BE2C (cell line): ENCODE results near the gene OPCML.

Experiments used
- DNase-seq: peaks from one replicate; pipeline ENCODE4 v3.0.0-alpha.2; 2020
- H3K27me3 ChIP-seq: fragments of 250-450 bp; sonication (Bioruptor Pico); 2 replicates; pipeline ENCODE4 v1.5.1; 2020; ENCODE audit warnings: mild to moderate bottlenecking
- H3K36me3 ChIP-seq: fragments of 250-450 bp; sonication (Bioruptor Pico); 2 replicates; pipeline ENCODE4 v1.5.1; 2020; ENCODE audit warnings: mild to moderate bottlenecking
- H3K4me1 ChIP-seq: fragments of 250-450 bp; sonication (Bioruptor Pico); 2 replicates; pipeline ENCODE4 v1.5.1; 2020
- H3K4me3 ChIP-seq: 2 replicates; pipeline ENCODE4 v1.5.1; 2011; ENCODE audit warnings: low read depth, low read length
- H3K9me3 ChIP-seq: fragments of 250-450 bp; sonication (Bioruptor Pico); 2 replicates; pipeline ENCODE4 v1.5.1; 2020
- TF ChIP-seq, protein P1 (sequence below): IDR thresholded peaks from 2 replicates; pipeline ENCODE4 v1.5.1; 2012; ENCODE audit warnings: mild to moderate bottlenecking, low read depth, low read length

OPCML gene

DNA sequence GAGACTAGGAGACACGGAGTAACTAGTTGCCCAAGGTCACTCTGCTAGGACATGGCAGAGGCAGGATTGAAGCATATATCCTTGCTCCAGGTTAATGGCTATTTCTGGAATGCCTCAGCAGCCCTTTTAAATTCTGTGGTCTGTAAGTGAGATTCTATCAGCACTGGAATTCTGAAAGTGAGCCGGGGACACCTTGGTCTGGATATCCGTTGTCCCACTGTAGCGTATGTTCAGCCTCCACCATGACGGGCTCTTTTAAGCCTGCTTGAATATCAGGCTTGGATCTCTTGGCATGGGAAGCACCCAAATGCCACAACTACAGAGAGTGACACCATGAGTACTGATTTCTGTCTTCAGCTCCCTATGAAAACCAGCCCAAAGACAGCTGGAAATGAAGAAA, 254.4 kb downstream of the OPCML start:
- Histone ChIP-seq H3K36me3 (no peaks in the 10 kb centered on the region), H3K4me1 (no peaks in the 10 kb centered on the region), H3K4me3 (no peak overlapping the region), H3K9me3 (no peaks in the 10 kb centered on the region), H3K27me3 (no peaks in the 10 kb centered on the region)
- TF ChIP-seq, protein P1, sequence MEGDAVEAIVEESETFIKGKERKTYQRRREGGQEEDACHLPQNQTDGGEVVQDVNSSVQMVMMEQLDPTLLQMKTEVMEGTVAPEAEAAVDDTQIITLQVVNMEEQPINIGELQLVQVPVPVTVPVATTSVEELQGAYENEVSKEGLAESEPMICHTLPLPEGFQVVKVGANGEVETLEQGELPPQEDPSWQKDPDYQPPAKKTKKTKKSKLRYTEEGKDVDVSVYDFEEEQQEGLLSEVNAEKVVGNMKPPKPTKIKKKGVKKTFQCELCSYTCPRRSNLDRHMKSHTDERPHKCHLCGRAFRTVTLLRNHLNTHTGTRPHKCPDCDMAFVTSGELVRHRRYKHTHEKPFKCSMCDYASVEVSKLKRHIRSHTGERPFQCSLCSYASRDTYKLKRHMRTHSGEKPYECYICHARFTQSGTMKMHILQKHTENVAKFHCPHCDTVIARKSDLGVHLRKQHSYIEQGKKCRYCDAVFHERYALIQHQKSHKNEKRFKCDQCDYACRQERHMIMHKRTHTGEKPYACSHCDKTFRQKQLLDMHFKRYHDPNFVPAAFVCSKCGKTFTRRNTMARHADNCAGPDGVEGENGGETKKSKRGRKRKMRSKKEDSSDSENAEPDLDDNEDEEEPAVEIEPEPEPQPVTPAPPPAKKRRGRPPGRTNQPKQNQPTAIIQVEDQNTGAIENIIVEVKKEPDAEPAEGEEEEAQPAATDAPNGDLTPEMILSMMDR: no peak
- DNase-seq: no peak

DNA sequence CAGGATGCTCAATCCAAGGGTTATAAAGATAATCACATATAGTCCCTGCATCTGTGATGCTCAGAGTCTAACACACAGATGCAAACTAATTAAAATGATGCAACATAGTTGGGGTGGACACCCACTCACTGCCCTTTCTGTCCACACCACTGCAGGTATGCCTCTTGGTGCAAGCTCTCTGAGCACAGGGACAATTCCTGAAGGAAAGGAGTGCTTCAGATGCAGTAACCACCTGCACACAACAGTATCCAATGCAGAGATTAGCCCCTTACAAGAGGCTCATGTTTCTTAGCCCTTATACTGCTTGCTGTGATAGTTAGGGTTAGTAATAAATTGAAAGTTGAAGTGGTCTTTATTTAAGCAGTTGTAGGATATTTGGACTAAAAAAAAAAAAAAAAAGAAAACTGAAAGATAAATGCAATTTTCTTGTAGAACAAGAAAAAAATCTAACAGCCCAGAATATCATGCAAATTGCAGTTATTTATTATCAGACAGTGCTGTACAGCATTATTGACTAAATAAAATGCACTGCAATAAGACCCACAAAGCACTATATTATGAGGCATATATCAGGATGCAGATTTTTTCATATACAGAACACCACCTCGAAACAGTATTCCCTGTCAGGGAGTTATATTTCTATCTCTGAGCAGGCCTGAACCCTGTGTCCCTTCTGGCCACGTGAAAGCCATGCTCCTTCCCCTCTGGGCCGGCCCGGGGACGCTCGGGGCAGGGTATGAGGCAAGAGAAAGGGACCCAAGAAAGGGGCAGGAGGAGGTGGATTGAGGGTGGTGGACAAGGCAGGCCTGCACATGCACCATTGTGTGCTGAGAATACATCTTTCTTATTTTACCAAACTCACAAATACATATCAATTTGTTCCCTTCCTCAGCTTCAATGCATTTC, 260.2 kb downstream of the OPCML start:
- TF ChIP-seq, protein P1: no peak
- DNase-seq: no peak
- H3K27me3 ChIP-seq: no peaks in the 10 kb centered on the region
- no peaks in the 10 kb centered on the region for H3K36me3 ChIP-seq
- no peak overlapping the region for H3K4me3 ChIP-seq
- no peaks in the 10 kb centered on the region for H3K4me1 ChIP-seq
- no peaks in the 10 kb centered on the region for H3K9me3 ChIP-seq

DNA sequence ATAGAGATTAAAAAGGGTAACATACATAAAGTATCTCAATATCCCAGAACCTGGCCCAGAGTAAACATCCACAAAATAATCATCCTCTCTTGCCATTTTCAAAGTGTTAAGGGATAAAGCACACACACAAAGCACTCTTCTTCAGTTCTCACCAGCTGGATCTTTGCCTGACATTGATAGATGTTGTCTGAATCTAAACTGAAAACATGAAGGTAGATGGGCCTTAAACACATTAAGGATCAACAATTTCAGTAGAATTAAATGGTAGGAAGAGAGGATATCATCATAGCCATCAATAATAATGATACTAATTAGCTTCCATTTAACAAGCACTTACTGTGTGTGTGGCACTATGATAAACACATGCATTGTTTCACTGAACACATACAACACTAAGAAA, 261.1 kb downstream of the OPCML start:
- no peaks in the 10 kb centered on the region for H3K9me3 ChIP-seq
- H3K4me1 ChIP-seq: no peaks in the 10 kb centered on the region
- no peaks in the 10 kb centered on the region for H3K27me3 ChIP-seq
- TF ChIP-seq, protein P1: no peak
- H3K4me3 ChIP-seq: no peak overlapping the region
- no peak for DNase-seq
- H3K36me3 ChIP-seq: no peaks in the 10 kb centered on the region

DNA sequence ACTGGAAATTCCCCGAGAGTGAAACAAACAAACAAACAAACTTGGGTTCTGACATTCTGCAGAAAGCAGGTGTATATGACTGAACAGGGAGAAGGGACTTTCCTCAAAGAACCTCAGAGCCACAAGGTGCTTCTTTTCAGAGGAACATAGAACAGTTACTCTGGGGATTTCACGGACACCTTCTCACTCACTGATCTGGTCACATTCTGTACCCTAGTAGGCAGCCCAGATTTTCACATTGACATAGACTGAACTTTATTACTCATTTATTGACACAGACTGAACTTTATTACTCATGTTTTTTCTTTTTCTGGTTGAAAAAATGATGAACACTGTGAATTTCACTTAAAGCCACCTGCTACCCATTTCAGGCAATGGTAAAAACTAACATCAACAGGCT, 263.0 kb downstream of the OPCML start:
- Histone ChIP-seq H3K9me3 (no peaks in the 10 kb centered on the region), H3K4me3 (no peak overlapping the region), H3K27me3 (no peaks in the 10 kb centered on the region), H3K4me1 (no peaks in the 10 kb centered on the region), H3K36me3 (no peaks in the 10 kb centered on the region)
- TF ChIP-seq, protein P1: no peak
- DNase-seq: no peak

DNA sequence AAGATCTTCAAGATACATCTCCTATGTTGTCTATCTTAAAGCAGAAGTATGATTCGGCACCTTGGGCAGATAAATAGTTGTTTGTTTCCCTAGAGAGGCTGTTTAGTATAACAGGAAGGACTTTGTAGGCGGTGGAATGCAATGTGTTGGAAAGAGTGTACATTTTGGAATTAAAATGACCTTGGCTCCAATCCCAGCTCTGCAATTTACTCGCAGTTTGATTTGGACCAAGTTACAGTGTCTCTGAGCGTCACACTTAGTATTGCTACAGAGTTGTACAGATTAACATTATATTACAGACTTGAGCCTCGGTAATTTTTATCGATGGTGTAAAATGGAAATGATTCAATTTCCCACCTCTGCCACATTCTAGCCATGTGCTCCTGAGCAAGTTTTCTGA, 265.3 kb downstream of the OPCML start:
- Histone ChIP-seq H3K27me3 (no peaks in the 10 kb centered on the region), H3K36me3 (no peaks in the 10 kb centered on the region), H3K9me3 (no peaks in the 10 kb centered on the region), H3K4me1 (no peaks in the 10 kb centered on the region), H3K4me3 (no peak overlapping the region)
- TF ChIP-seq, protein P1: no peak
- no peak for DNase-seq

DNA sequence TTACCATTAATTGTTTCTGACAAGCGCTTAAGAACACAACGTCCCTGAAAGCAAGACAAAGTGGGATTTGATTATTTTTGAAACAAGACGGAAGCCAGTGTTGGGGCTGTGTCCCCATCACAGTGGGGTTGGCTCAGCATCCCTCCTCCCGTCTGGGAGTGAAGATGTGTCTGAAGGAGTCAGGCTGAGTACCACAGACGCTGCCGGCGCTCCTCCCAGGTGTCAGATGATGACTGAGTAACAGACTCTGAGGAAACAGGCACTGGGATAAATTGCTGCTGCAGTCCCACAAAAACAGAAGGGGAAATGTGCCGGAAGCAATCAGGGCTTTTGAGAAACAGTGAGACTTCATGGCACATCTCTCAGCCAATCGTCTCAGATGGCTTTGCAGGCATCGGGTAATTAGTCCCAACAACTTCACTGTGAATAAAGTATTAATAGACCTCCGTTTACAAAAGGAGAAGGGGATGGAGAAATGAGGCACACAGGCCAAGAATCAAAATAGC, 266.7 kb downstream of the OPCML start:
- H3K36me3 ChIP-seq: no peaks in the 10 kb centered on the region
- no peak for DNase-seq
- H3K27me3 ChIP-seq: no peaks in the 10 kb centered on the region
- H3K4me1 ChIP-seq: no peaks in the 10 kb centered on the region
- no peak overlapping the region for H3K4me3 ChIP-seq
- H3K9me3 ChIP-seq: no peaks in the 10 kb centered on the region
- TF ChIP-seq, protein P1: no peak
